Lung (tissue), 12 donors: ENCODE results near the gene FGG. TPM values are rescaled to one million over a fixed set of nuclear protein-coding genes. Genes with fewer than 3 reads are reported as not detected.

Experiments
- ATAC-seq: fragments of 200-7000 bp; cut with Tn5 transposase; one replicate; pipeline ENCODE4 v1.9.1; 2020; ENCODE audit warnings: moderate number of reproducible peaks; ENCODE audit not compliant: insufficient read depth, low FRiP score
- DNase-seq, 3 donors: peaks; one replicate each; pipeline ENCODE4 v3.0.0-alpha.2; 2013 to 2017
- H3K27ac ChIP-seq, 2 donors: one replicate each; pipeline ENCODE4 v1.5.1; 2013; ENCODE audit warnings: mild to moderate bottlenecking in 2 of 2, moderate library complexity in 2 of 2, control low read depth in 1 of 2, inconsistent platforms in 1 of 2, low read depth in 1 of 2, low read length in 1 of 2
- H3K27me3 ChIP-seq, 3 donors: one replicate each; pipeline ENCODE4 v1.5.1; 2013; ENCODE audit warnings: low read length in 2 of 3; ENCODE audit not compliant: control insufficient read depth in 3 of 3, insufficient read depth in 3 of 3
- H3K36me3 ChIP-seq, 4 donors: one replicate each; pipeline ENCODE4 v1.5.1; 2013; ENCODE audit warnings: low read length in 4 of 4, mild to moderate bottlenecking in 1 of 4, moderate library complexity in 1 of 4; ENCODE audit not compliant: control insufficient read depth in 4 of 4, insufficient read depth in 4 of 4
- H3K4me1 ChIP-seq, 5 donors: one replicate each; pipeline ENCODE4 v1.5.1; 2013; ENCODE audit warnings: low read length in 5 of 5, mild to moderate bottlenecking in 2 of 5, moderate library complexity in 1 of 5; ENCODE audit not compliant: control insufficient read depth in 5 of 5, insufficient read depth in 5 of 5
- H3K4me3 ChIP-seq: one replicate; pipeline ENCODE4 v1.5.1; 2013; ENCODE audit warnings: mild to moderate bottlenecking, control low read depth, moderate library complexity
- H3K9ac ChIP-seq, 2 donors: one replicate each; pipeline ENCODE4 v1.5.1; 2013; ENCODE audit warnings: low read length in 2 of 2, control low read depth in 1 of 2; ENCODE audit not compliant: insufficient read depth in 1 of 2
- H3K9me3 ChIP-seq, 4 donors: one replicate each; pipeline ENCODE4 v1.5.1; 2013; ENCODE audit warnings: low read length in 3 of 4, mild to moderate bottlenecking in 1 of 4, moderate library complexity in 1 of 4; ENCODE audit not compliant: control insufficient read depth in 4 of 4, insufficient read depth in 3 of 4
- WGBS, 2 donors: extraction: QIAGEN DNeasy Blood & Tissue Kit; methylation state at CpG; one replicate each; pipeline ENCODE4 v1.1.7; 2013; 5-methylcytosine and 5-hydroxymethylcytosine counted together
- polyA plus RNA-seq, 2 donors: library from polyadenylated mRNA; stranded (reverse); fragments of 200-250 nt; gene quantifications; one replicate each; pipeline ENCODE4 v1.2.1, GENCODE V29; 2013
- total RNA-seq, 2 donors: library from RNA; depleted of rRNA in 1 of 2; stranded (reverse); fragments of >200 nt in 1 of 2; gene quantifications; one replicate each; pipeline ENCODE4 v1.2.1, GENCODE V29; 2014 to 2021
- TF ChIP-seq, protein P1 (sequence below): IDR thresholded peaks from 2 replicates; pipeline ENCODE4 v1.5.1; 2012; ENCODE audit warnings: mild to moderate bottlenecking; ENCODE audit errors: control extremely low read depth, extremely low read depth
- donor health status: control.
- donor health status: control.
- donor health status: Bipolar disorder and iron deficiency.
- donor health status: healthy.
- donor health status: DM: yes; HTN: yes; CAD: no.

Gene FGG
- total and polyA plus RNA-seq, 4 donors, result 0.91 to 172 (median 33.0) TPM

DNA sequence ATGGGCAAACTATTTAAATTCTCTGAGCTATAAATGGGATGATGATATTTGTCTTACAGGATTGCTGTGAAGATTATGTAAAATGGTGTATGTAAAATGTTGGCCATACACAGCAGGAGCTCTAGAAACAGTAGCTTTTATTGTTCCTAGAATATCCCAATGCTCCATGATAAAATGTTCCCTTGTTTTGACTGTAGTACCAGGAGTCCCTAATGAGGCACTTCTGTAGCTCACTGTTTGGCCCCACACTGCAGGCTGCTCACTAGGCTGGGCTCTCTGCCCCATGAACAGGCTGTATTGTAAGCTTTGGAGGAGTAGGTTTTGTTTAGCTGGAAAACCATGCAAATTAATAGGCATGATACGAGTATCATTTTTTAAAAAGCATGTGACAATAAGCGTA is 18.6 kb downstream of the FGG start:
- H3K9me3 ChIP-seq, result no peaks in the 10 kb centered on the region
- no peak overlapping the region for H3K4me3 ChIP-seq
- no peaks in the 10 kb centered on the region for H3K36me3 ChIP-seq
- no peak overlapping the region for H3K9ac ChIP-seq
- DNase-seq (no peak), ATAC-seq (no peak)
- peaks cover 0 to 2% (median 0%) of the 10 kb centered on the region in 5 donors for H3K4me1 ChIP-seq
- H3K27ac ChIP-seq, result no peak overlapping the region
- 43 to 96% methylated on average over 2 of the region's 2 CpGs for WGBS, 2 donors
- H3K27me3 ChIP-seq, result no peaks in the 10 kb centered on the region
- TF ChIP-seq, protein P1, sequence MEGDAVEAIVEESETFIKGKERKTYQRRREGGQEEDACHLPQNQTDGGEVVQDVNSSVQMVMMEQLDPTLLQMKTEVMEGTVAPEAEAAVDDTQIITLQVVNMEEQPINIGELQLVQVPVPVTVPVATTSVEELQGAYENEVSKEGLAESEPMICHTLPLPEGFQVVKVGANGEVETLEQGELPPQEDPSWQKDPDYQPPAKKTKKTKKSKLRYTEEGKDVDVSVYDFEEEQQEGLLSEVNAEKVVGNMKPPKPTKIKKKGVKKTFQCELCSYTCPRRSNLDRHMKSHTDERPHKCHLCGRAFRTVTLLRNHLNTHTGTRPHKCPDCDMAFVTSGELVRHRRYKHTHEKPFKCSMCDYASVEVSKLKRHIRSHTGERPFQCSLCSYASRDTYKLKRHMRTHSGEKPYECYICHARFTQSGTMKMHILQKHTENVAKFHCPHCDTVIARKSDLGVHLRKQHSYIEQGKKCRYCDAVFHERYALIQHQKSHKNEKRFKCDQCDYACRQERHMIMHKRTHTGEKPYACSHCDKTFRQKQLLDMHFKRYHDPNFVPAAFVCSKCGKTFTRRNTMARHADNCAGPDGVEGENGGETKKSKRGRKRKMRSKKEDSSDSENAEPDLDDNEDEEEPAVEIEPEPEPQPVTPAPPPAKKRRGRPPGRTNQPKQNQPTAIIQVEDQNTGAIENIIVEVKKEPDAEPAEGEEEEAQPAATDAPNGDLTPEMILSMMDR, result no peak

DNA sequence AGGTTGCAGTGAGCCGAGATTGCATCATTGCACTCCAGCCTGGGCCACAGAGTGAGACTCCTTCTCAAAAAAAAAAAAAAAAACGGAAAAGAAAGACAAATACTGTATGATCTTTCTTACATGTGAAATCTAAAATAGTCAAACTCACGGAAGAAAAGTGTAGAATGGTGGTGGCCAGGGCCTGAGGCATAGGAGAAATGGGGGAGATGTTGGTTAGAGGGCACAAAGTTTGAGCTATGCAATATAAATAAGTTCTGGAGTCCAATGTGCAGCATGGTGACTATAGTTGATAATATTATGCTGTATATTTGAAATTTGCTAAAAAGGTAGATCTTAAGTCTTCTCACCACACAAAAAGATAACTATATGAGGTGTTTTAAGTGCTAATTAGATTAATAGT is 20.6 kb downstream of the FGG start:
- Histone ChIP-seq H3K27ac (no peak overlapping the region), H3K36me3 (no peaks in the 10 kb centered on the region), H3K9ac (no peak overlapping the region), H3K27me3 (no peaks in the 10 kb centered on the region), H3K4me3 (no peak overlapping the region), H3K9me3 (no peaks in the 10 kb centered on the region), H3K4me1 (peaks cover 0 to 2% (median 0%) of the 10 kb centered on the region in 5 donors)
- ATAC-seq (no peak), DNase-seq (no peak)
- TF ChIP-seq, protein P1, result no peak
- WGBS, 2 donors, result 76 to 86% methylated on average over 3 of the region's 3 CpGs

DNA sequence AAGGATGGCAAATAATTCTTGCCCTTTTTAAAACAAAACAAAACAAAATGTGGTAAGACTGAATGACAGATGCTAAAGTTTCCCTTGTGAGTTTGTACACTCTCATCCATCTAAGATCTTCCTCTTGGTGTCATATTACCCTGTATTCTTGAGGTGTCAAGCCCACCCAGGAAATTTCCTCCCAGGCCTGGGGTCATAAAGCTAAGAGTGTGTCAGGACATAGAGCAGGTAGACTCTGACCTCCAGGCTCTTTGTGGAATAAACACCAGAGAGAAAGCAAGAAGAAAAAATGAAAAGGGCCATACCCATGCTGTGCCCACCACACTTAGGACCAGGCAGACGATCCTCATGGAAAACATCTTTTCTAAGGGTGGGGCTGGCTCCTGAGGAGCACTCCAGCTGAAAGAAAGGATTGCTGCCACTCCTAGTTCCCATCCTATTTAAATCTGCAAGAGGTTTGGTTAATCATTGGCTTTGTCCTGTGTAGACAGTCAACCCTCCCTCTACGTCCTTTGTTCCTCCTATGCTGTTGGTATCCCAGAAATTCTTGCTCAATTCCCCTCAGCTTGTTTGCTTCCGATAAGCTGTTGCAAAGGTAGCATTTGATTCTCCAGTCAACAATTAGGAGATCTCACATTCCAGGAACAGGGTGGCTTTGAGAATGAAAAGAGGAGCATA is 22.0 kb downstream of the FGG start, which contains the start of gene FGA:
TSS of gene FGA (minus strand) at position 414 of the 678 bp plus-strand sequence. CDS start at position 359, 55 bp downstream.
- Histone ChIP-seq H3K36me3 (no peaks in the 10 kb centered on the region), H3K27me3 (no peaks in the 10 kb centered on the region), H3K27ac (no peak within 1 kb of the TSS), H3K9ac (no peak within 1 kb of the TSS), H3K4me1 (no peaks in the 10 kb centered on the region), H3K9me3 (no peaks in the 10 kb centered on the region), H3K4me3 (no peak within 1 kb of the TSS)
- 52 to 87% methylated on average over 3 of the region's 3 CpGs for WGBS, 2 donors
- TF ChIP-seq, protein P1, result no peak
- peak; percentile 76 for ATAC-seq
- DNase-seq, result no peak
